ENCODE results near the gene AFAP1L2.
"Not testable (repeated sequence)": the region's sequence is repeated elsewhere in the genome, so short reads cannot be mapped to it uniquely, and the experiment has no call there.

The AFAP1L2 gene

GRCh38 chr10:114335614-114336013 lies 68.7 kb downstream of the AFAP1L2 start:
- no peak for DNase-seq (ENCODE audit: low read depth)

- DNase-seq (ENCODE audit: low read depth), result no peak
These were observed 70.0 kb downstream of the AFAP1L2 start for GRCh38 chr10:114334301-114334700.

DNA sequence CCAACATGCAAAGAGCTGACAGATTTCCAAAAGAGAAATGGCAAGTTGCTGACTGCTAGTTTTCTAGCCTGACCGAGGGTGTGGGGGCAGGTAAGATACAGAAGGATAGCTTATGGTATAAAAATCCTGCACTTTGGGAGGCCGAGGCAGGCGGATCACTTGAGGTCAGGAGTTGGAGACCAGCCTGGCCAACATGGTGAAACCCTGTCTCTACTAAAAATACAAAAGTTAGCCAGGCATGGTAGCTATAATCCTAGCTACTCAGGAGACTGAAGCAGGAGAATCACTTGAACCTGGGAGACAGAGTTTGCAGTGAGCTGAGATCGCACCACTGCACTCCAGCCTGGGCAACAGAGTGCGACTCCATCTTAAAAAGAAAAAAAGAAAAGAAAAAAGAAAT lies 70.9 kb downstream of the AFAP1L2 start:
- not testable (repeated sequence) for DNase-seq (ENCODE audit: low read depth)

DNA sequence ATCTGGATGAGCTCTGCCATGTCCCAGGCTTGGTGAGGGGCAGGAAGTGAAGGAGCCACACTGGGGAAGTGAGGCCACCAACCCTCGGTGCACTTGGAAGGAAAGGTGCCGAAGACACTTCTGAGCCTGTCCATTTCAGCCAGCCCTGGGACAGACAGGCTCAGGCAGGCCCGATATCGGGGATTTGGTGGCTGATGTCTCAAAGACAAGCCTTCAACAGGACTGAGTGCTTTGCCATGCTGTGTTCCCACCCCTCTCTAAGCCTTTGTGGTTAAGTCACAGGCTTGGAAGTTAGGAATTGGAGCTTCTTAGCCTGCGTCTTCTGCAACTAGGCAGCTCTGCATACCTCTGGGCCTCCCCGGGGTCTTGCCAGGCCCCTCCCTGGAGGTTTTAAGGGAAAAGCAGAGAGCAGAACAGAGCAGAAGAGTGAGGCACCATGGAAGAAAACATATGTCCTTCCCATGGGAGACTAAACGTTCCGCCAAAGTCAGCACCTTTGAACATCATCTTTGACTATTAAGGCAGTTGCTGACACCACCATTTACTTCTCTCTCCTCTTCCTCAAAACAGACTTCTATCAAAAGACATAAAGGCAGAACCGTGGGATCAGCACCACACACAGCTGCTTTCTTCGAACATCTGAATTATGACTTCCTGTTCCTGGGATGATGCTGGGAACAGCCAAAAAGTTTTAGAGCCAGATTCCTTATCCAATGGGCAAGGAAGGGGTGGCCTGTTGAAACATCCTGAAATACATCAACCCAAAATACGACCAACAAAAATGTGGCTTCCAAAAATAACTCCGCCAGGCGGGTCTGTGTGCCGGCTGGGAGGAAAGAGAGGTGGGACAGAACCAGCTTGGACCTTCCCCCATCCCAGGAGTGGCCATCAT lies 71.8 kb downstream of the AFAP1L2 start:
- no peak for DNase-seq (ENCODE audit: low read depth)

DNA sequence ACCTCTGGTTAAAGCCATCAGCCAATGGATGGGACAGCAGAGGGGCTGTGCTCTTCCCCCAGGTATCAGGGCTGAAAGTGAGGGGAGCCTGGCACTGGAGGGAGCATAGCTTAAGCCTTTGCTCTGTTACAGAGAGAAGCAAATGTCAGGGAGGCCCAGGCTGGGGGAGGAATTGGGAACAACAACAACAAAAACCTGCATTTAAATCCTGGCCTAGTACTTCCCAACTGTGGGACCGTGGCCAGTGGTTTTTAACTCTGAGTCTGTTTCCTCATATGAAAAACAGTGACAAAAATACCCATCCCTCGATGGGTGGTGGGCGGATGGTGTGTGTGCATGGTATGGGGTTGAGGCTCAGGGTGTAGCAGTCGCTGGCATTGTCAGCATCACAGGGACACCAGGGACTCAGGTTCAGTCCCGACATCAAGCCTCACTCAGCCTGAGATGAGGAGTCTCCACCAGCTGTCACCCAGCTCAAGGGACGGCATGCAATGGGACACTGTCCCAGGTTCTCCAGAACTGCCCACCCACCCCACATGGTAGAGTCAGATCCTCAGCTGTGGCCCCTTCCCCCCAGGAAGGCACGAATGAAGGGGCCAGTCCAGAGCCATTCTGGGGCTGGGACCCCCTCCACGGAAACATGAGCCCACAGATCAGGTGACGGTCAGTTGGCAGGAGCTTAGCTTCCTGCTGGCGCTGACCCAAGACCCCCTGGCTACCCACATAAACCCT lies 74.5 kb downstream of the AFAP1L2 start:
- no peak for DNase-seq (ENCODE audit: low read depth)

- DNase-seq (ENCODE audit: low read depth), result no peak
These were observed 75.4 kb downstream of the AFAP1L2 start for GRCh38 chr10:114328874-114329273.

DNA sequence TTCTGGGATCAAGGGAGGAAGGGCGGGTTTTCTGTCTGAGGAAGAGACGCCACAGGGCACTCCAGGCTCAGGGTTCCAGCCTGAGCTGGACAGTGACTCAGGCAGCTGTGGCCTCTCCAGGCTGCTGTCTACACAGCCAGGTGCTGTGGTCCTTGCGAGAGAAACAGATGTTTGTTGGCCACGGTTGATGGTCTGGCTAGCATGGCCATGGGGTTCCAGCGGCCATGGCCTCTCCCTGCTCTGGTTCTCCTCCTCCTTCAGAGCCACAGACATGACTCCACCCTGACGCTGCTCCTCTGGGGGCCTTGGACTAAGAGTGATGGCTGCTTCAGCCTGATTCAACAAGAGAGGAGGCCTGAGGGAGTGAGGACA lies 75.9 kb downstream of the AFAP1L2 start:
- no peak for DNase-seq (ENCODE audit: low read depth)

GRCh38 chr10:114327537-114328440 lies 76.5 kb downstream of the AFAP1L2 start:
- no peak for DNase-seq (ENCODE audit: low read depth)

- DNase-seq (ENCODE audit: low read depth), result no peak
These were observed 77.5 kb downstream of the AFAP1L2 start for GRCh38 chr10:114326795-114327194.

DNA sequence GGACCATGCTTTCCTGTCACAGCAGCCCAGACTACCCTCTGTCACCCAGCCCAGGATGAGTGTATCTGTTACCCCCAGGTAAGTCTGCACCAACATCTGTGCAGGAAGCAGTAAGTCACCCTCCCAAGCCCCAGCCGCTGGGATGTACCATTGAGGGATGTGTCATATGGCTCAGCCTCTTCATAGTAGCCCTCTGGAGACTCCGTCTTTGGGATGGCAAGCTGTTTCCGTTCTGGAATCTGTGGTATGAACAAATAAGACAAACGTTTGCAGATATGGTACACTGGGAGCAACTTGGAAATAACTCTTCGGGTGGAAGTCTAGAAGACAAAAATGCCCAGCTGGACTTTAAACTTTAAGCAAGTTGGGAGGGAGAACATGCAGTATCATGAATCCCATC lies 81.3 kb downstream of the AFAP1L2 start:
- no peak for DNase-seq (ENCODE audit: low read depth)

GRCh38 chr10:114322344-114322743 lies 82.0 kb downstream of the AFAP1L2 start:
- no peak for DNase-seq (ENCODE audit: low read depth)

DNA sequence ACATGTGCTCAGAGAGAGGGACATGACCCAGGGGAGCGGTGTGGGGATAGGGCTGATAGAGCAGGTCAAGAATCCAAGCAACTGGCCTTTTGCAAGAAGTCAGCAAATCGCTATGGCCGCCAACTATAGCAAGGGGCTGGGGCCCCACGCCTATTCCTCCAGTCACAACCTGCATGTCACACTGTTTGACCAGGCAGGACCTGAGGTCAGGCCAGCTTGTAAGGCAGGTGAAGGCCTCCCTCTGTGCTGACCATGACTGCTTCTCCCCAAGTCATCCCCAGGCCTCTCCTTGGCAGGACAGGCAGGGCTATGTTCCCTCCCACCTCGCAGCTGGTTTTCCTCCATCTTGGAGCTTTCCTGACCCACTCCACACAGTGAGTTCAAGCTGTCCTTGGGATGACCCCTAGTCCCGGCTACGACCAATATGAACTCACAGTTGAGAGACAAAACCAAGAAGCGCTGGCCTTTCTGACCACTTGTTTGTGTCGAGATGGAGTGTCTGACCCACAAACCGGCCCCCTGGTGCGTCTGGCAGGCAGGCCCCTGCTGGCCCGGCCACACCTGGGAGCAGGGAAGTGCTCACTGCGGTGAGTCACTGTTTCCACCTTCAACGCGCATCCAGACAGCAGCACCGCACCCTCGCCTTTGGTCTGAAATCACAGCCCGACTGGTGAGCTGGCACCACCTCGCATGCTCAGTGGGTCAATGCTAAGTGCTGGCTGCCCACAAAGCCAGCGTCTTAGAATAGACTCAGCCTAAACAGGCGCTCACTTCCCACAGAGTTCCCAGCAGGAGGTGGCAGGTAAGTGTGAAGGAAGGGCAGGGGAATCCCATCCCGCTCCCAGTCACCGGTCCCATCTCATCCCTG lies 83.8 kb downstream of the AFAP1L2 start:
- no peak for DNase-seq (ENCODE audit: low read depth)

DNA sequence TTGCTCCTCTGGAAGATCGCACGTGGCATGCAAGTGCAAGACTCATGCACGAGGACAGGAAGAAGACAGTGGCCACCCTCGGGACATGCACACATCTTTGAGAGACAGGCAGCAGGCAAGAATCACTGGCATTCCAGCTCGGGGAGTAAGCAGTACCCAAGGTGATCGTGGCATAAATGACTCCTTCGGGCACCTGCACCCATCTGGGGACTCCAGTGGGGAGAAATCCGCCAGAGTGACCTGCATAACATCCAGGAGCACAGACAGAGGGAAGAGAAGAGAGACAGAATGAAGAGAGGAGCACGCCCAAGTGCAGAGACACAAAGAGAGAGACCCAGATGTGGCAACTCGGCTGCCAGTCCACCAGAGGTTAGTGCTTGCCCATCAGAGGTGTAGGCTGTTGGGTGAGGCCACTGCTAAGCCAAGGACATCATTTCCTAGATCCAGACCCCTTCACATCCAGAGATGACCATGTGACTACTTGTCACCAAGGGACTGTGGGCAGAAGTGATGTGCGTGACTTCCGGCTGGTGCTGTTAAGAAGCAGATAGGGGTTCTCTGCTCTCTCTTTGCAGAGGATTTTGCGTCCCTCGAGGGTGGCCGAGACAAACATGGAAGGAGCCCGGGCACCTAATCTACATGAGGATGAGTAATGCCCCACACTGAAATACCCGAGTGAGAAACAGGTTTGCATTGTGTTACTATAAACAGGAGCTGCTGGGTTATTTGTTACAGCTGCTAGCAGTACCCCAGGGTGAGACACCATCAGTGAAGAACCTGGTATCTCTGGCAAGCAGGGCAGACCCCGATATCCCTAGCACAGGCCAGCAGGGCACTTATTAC lies 84.7 kb downstream of the AFAP1L2 start:
- no peak for DNase-seq (ENCODE audit: low read depth)

GRCh38 chr10:114316744-114317143 lies 87.6 kb downstream of the AFAP1L2 start:
- no peak for DNase-seq (ENCODE audit: low read depth)

- no peak for DNase-seq (ENCODE audit: low read depth)
These were observed 88.5 kb downstream of the AFAP1L2 start for GRCh38 chr10:114315566-114316420.

GRCh38 chr10:114313866-114314265 lies 90.4 kb downstream of the AFAP1L2 start:
- no peak for DNase-seq (ENCODE audit: low read depth)

GRCh38 chr10:114313139-114313538 lies 91.2 kb downstream of the AFAP1L2 start:
- DNase-seq (ENCODE audit: low read depth), result no peak

- DNase-seq (ENCODE audit: low read depth), result no peak
These were observed 92.6 kb downstream of the AFAP1L2 start for GRCh38 chr10:114311496-114312209.

GRCh38 chr10:114311023-114311422 lies 93.3 kb downstream of the AFAP1L2 start:
- DNase-seq (ENCODE audit: low read depth), result no peak
